ENCODE measurements around the gene AHDC1.

The AHDC1 gene

GRCh38 chr1:27615346-27616192 lies 11.6 kb upstream of the AHDC1 start:
- DNase-seq (ENCODE audit: low read depth in 2 of 2): no peak

- no peak for DNase-seq (ENCODE audit: low read depth in 2 of 2)
Measured at GRCh38 chr1:27614625-27615344, 10.8 kb upstream of the AHDC1 start.

- no peak for DNase-seq (ENCODE audit: low read depth in 2 of 2)
Measured at GRCh38 chr1:27614043-27614624, 10.2 kb upstream of the AHDC1 start.

GRCh38 chr1:27612718-27613117 lies 8.8 kb upstream of the AHDC1 start:
- DNase-seq (ENCODE audit: low read depth in 2 of 2): no peak

- no peak for DNase-seq (ENCODE audit: low read depth in 2 of 2)
Measured at GRCh38 chr1:27611450-27611849, 7.5 kb upstream of the AHDC1 start.

- no peak for DNase-seq (ENCODE audit: low read depth in 2 of 2)
Measured at GRCh38 chr1:27609618-27610240, 5.8 kb upstream of the AHDC1 start.

- no peak for DNase-seq (ENCODE audit: low read depth in 2 of 2)
Measured at GRCh38 chr1:27609210-27609555, 5.2 kb upstream of the AHDC1 start.

GRCh38 chr1:27607239-27607804 lies 3.4 kb upstream of the AHDC1 start:
- DNase-seq (ENCODE audit: low read depth in 2 of 2): no peak

- no peak for DNase-seq (ENCODE audit: low read depth in 2 of 2)
Measured at GRCh38 chr1:27606708-27607238, 2.8 kb upstream of the AHDC1 start.

- DNase-seq (ENCODE audit: low read depth in 2 of 2): no peak
Measured at GRCh38 chr1:27605796-27606707, 2.1 kb upstream of the AHDC1 start.

- DNase-seq (ENCODE audit: low read depth in 2 of 2): no peak
Measured at GRCh38 chr1:27605300-27605766, 1.4 kb upstream of the AHDC1 start.

- DNase-seq (ENCODE audit: low read depth in 2 of 2): no peak
Measured at GRCh38 chr1:27604579-27605299, 795 bp upstream of the AHDC1 start.

GRCh38 chr1:27603309-27603680 lies 649 bp downstream of the AHDC1 start:
- no peak for DNase-seq (ENCODE audit: low read depth in 2 of 2)

- no peak for DNase-seq (ENCODE audit: low read depth in 2 of 2)
Measured at GRCh38 chr1:27602462-27603308, 1.3 kb downstream of the AHDC1 start.

GRCh38 chr1:27601771-27602461 lies 2.0 kb downstream of the AHDC1 start:
- no peak for DNase-seq (ENCODE audit: low read depth in 2 of 2)

- DNase-seq (ENCODE audit: low read depth in 2 of 2): no peak
Measured at GRCh38 chr1:27601321-27601770, 2.6 kb downstream of the AHDC1 start.

- DNase-seq (ENCODE audit: low read depth in 2 of 2): no peak
Measured at GRCh38 chr1:27600498-27601175, 3.3 kb downstream of the AHDC1 start.

Measured in stimulated activated CD8-positive, alpha-beta memory T cell treated with anti-CD3 and anti-CD28 coated beads, Interleukin-15, amount 100 ng/mL, for 4 hours (primary cell).